GM12872 (cell line): Measurements from ENCODE around the gene SIRT5.

Experiments
- TF ChIP-seq, protein P1 (sequence below): IDR thresholded peaks from 3 replicates; pipeline ENCODE4 v1.5.1; 2011; ENCODE audit warnings: low read depth, mild to moderate bottlenecking, low read length, moderate library complexity; ENCODE audit not compliant: insufficient read depth

The SIRT5 gene

DNA sequence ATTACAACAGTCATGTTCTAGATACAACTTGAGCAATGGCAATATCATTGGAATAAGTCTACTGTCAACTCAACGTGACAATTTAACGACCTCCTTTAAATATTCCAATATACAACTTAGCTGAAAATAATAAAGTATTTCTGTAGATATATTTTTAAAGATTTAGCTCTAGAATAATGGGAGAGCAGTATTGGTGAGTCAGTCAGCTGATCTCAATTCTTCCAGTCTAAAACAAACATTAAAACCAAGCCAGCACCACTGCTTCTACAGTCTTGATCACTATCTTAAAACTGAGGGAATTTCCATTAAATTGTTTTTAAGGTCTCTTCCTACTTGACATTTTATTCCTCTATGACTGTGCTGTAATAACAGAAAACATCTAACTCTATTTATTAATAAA lies 78.9 kb downstream of the SIRT5 start:
- TF ChIP-seq, protein P1, sequence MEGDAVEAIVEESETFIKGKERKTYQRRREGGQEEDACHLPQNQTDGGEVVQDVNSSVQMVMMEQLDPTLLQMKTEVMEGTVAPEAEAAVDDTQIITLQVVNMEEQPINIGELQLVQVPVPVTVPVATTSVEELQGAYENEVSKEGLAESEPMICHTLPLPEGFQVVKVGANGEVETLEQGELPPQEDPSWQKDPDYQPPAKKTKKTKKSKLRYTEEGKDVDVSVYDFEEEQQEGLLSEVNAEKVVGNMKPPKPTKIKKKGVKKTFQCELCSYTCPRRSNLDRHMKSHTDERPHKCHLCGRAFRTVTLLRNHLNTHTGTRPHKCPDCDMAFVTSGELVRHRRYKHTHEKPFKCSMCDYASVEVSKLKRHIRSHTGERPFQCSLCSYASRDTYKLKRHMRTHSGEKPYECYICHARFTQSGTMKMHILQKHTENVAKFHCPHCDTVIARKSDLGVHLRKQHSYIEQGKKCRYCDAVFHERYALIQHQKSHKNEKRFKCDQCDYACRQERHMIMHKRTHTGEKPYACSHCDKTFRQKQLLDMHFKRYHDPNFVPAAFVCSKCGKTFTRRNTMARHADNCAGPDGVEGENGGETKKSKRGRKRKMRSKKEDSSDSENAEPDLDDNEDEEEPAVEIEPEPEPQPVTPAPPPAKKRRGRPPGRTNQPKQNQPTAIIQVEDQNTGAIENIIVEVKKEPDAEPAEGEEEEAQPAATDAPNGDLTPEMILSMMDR = no peak

DNA sequence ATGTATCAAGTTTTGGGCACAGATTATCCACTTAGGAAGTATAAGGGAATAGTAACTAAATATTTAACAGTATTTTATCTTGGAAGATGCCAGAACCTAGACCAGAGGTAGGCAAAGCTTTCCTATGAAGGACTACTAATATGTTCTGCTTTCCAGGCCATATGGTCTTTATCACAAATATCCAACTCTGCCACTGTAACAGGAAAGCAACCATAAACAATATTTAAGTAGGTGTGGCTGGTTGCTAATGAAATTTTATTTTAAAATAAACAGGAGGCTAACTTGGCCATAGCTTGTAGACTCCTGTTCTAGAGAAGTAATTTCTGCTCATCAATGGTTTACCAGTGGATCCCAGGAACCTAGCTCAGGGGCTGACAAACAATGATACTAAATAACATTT lies 80.1 kb downstream of the SIRT5 start:
- TF ChIP-seq, protein P1 = no peak

GRCh38 chr6:13655700-13656099 lies 81.3 kb downstream of the SIRT5 start:
- TF ChIP-seq, protein P1 = no peak

GRCh38 chr6:13660273-13660672 lies 85.9 kb downstream of the SIRT5 start:
- TF ChIP-seq, protein P1 = no peak

DNA sequence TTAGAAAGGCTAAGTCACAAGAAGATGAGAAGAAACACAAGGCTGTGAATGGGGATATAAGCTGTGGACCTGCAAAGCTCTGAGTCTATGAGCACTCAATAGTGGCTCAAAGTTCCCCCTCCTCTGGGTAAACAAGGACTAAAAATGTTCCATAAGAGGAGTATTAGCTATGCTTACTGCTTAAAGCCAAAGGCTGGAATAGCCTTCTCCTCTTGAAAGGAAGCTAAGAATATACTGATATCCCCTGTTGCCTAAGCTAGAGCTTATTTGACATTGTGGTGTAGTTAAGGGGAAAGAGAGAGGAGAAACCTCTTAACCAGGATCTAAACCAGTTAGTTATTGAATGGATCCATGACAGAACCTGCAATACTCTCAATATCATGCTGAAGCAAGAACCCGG lies 86.5 kb downstream of the SIRT5 start:
- TF ChIP-seq, protein P1 = no peak

DNA sequence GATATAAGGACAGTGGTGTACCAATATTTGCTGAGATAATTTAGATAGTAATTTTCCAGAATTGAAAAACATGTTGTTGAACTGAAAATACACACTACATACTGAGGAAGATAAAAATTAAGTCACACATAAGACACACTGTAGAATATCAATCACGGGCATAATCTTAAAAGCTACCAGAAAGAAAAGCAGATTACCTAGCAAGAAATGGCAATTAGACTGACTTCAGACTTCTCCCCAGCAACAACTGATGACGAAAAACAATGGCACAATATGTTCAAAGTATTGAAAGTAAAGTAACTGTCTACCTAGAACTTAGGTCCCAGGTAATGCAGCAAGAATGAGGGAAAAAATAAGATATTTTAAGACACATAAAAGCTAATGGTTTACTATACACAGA lies 87.2 kb downstream of the SIRT5 start:
- TF ChIP-seq, protein P1 = no peak

- TF ChIP-seq, protein P1 = no peak
Observed at GRCh38 chr6:13662651-13663334, 88.4 kb downstream of the SIRT5 start.
